ENCODE results near the gene AQP2.

The AQP2 gene

DNA sequence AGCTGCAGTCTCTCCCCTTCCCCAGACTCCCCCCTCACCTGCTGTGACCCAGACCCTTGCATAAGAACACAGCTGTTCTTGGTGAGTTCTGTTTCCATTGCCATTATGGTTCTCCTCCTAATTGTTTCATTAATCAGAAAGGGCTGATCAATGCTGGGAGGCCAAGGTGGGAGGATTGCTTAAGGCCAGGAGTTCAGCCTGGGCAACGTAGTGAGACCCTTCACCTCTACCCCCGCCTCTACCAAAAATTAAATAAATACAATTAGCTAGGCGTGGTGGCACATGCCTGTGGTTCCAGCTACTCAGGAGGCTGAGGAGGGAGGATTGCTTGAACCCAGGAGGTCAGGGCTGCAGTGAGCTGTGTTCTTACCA lies 29.6 kb upstream of the AQP2 start:
- FAIRE-seq = no peak

- FAIRE-seq = no peak
Measured at GRCh38 chr12:49921299-49921698, 29.2 kb upstream of the AQP2 start.

- no peak for FAIRE-seq
Measured at GRCh38 chr12:49921936-49922335, 28.6 kb upstream of the AQP2 start.

GRCh38 chr12:49922349-49923034 lies 28.0 kb upstream of the AQP2 start:
- FAIRE-seq = no peak

GRCh38 chr12:49923035-49923644 lies 27.4 kb upstream of the AQP2 start:
- no peak for FAIRE-seq

GRCh38 chr12:49923880-49924556 lies 26.5 kb upstream of the AQP2 start:
- FAIRE-seq = no peak

GRCh38 chr12:49924628-49925246 lies 25.8 kb upstream of the AQP2 start:
- no peak for FAIRE-seq

GRCh38 chr12:49925433-49926204 lies 24.9 kb upstream of the AQP2 start:
- FAIRE-seq = no peak

DNA sequence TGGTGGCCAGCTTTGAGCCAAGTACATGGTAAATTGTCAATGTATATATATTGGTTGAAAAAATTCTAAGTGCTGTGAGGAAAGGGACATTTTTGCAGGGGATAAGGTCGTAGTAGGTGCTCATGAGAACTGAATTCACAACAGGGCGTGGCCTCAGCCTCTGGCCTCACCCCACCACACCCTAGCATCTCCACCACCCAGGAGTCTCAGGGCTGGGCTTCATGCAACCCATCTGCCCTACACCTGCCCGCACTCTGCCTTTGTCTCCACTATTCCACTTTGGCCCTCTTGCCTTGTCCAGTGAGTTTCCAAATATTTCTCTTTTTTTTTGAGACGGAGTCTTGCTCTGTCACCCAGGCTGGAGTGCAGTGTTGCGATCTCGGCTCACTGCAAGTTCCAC lies 22.1 kb upstream of the AQP2 start:
- FAIRE-seq = no peak

DNA sequence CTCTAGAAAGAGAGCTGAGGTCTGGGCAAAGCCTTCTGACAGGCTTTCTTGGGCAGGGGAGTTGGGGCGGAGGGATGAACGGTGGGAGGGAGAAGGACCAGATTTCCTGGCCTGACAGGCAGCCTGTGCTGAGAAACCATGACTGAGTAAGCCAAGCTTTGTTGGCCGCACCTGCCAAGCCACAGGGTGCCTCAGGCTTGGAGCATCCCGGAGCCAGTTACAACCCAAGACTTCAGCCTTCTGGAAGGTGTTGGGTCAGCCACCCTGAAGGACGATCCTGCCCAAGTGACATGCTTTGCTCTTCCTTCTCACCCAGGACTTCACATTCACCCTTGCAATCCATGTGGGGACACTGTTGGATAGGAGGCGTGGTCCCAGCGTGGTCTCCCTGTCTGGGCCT lies 21.0 kb upstream of the AQP2 start:
- no peak for FAIRE-seq

DNA sequence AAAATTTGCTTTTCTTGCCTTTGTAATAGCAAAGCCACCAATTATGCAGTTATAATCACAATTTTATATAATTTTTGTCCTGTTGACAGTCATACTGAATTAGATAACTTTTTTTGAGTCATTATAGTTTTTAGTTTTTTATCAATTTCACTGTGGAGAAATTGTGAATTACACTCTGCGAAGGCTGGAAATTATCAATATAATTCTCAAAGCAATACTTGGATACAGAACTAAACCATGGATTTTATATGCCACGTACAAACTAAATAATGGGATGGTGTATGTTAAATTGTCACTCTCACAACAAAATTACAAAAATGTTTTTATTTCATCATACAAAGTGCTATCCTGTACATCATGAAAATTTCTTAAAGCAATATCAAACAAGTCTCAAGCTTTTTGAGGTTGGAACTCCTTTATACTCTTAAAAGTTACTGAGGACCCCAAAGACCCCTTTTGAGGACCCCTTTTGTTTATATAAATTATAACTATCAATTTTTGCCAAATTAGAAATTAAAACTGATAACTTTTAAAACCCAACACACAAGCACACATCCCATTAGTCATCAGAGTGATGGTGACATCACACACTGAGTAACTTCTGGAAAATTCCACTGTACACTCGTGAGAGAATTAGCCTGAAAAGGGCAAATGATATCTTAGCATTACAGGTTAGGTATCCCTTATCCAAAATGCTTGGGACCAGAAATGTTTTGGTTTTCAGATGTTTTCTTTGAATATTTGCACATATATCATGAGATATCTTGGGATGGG lies 19.8 kb upstream of the AQP2 start:
- no peak for FAIRE-seq

- FAIRE-seq = no peak
Measured at GRCh38 chr12:49932023-49932422, 18.5 kb upstream of the AQP2 start.

DNA sequence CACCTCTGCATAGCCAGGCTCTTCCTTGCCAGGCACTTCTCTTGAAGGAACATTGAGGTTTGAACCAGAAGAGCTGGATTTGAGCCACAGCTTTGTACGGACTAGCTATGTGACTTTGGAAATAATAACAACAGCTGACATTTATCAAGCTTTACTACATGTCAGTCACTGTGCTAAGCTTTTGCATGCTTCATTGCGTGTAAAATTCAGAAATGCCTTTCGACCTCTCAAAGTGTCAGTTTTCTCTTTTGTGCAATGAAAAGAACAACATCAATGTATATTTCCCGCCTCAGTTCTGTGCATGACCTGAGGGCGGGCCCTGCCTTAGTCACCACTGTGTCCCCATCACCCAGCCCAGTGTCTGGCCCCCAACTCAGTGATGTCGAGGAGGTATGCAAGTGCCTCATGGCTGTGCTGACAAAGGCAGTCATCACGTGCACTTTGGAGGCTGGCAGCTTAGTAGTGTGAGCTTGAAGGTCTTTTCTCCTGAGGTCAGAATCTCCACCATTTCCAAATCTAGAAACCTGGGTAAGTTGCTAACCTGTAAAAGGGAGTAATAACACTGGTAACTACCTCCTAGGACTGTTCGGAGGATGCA lies 17.9 kb upstream of the AQP2 start:
- FAIRE-seq = no peak

DNA sequence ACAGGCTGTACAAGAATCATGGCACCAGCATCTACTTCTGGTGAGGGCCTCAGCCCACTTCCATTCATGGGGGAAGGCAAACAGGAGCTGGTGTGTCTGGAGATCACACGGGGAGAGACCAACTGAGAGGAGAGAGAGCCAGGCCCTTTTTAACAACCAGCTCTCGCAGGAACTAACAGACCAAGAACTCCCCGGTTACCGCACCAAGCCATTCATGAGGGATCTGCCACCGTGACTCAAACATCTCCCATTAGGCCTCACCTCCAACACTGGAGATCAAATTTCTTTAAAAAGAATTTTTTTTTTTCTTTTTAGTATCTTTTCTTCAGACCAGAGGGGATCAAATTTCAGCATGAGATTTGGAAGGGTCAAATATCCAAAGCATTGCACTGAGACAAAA lies 16.7 kb upstream of the AQP2 start:
- FAIRE-seq = no peak

- FAIRE-seq = no peak
Measured at GRCh38 chr12:49934505-49934904, 16.0 kb upstream of the AQP2 start.

GRCh38 chr12:49936925-49937324 lies 13.6 kb upstream of the AQP2 start:
- no peak for FAIRE-seq

DNA sequence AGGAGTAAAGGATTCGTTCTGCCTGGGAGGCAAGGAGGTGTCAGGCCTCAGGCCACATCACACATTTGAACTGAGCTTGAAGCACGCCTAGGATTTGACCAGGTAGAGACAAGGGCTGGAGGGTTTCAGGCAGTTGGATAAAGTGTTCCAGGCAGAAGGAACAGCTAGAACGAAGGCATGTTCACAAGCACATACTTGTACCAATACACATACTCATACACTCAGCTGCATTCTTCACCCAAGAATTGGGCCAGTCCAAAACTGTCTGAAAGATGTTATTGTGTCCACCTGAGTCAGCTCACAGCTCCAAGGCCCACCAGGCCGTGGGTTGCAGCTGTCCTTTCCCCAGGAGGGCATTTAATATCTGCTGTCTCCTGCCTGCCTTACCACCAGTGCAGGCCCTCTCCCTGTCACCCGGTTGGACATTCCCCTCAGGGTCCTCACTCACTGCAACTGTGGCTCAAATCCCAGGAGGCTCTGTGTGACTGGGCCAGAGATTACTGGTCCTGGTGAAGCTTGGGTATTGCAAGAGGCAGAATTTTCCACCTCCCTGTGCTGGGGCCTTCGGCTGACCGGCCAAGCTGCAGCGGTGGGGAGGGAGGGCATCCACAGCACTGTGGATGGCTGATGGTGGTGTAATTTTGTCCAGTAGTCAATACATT lies 12.8 kb upstream of the AQP2 start:
- FAIRE-seq = no peak

- no peak for FAIRE-seq
Measured at GRCh38 chr12:49939307-49939706, 11.2 kb upstream of the AQP2 start.

DNA sequence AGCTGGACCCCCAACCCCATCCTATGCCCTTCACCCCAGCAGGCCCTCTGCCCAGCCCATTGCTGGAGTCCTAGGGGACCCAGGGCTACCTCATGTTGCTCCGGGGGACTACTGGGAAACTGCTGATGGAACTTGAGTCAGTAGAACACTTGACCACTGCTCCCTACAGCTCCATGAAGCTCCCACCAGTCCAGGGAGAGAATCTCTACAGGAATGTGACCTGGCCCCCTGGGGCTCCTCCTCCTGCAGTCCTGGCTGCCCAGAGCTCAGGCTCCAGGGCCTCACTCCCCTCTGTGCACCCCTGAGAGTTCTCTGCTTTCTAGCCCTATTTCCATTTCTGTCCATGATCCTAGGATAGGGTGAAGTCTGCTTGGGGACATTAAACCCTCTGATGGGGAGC lies 10.8 kb upstream of the AQP2 start:
- FAIRE-seq = no peak

DNA sequence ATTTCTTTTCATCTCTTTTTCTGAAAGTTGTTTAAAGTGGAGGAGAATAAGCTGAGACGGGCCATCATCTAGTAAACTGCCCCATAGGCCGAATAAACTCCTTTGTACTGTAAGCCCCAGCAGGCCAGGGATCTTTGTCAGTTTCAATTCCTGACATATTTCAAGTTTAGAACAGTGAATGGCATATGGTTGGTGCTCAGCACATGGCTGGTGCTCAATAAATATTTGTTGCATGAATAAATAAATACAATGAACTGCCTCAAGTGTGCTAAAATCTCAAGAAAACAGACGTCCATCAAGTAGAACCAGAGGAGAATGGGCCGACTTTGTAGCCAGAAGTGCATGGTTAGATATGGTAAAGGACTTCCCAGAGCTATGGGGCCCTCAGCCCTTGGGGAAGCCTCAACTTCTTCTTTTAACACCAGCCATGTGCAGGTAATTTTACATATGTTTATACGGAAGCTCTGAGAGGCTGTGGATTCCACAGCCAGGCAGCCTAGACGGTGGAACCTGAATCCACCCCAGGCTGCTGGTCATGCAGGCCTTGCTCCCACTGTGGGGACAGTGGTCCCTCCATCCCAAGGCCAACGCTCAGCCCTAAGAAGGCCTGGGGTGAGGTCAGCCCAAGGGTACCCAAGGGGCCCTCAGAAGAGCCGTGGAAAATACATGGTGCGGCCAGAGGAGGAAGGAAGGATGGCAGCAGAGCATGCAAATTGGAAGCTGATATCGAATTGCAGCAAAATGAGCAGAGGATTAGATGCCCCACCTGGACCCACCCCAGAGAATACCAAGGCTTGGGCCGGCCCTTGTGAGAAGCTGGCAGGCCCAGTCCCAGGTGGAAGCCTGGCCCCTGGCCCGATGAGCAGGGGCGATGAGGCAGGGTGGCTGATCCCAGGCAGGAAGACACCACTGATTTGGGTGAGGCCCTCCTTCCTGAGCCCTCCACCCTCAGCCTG lies 8.7 kb upstream of the AQP2 start:
- FAIRE-seq = no peak
